Pancreas (tissue), 10 donors: ENCODE data around the gene TRPC4. TPM values are rescaled to one million over a fixed set of nuclear protein-coding genes. Genes with fewer than 3 reads are reported as not detected.

Experiments used
- ATAC-seq, 4 donors: fragments of 200-7000 bp; cut with Tn5 transposase; one replicate each; pipeline versions ENCODE4 v1.8.0 to v1.9.1; 2020; ENCODE audit warnings: mild to moderate bottlenecking in 4 of 4, moderate library complexity in 4 of 4
- DNase-seq, 6 donors: peaks; one replicate each; pipeline ENCODE4 v3.0.0-alpha.2; 2020
- FAIRE-seq: peaks from 2 replicates; lab custom pipeline; 2012; peaks lifted over from hg19 to GRCh38; lab: Jason Lieb, UNC
- H3K27ac ChIP-seq, 4 donors: fragments of 200-600 bp; sonication (generic); 1 replicate in 3 of 4; 2 replicates in 1 of 4; pipeline versions ENCODE4 v1.5.0 to v1.8.0; 2020
- H3K27me3 ChIP-seq, 4 donors: fragments of 200-600 bp; one replicate each; pipeline ENCODE4 v1.8.0; 2021
- H3K36me3 ChIP-seq, 3 donors: fragments of 200-600 bp; sonication (generic) in 1 of 3; one replicate each; pipeline versions ENCODE4 v1.5.0 to v1.8.0; 2020 to 2021
- H3K4me1 ChIP-seq, 3 donors: fragments of 200-600 bp; one replicate each; pipeline ENCODE4 v1.8.0; 2021
- H3K4me3 ChIP-seq, 4 donors: fragments of 200-600 bp; sonication (generic) in 2 of 4; one replicate each; pipeline versions ENCODE4 v1.5.0 to v1.8.0; 2020 to 2021
- H3K9me3 ChIP-seq, 4 donors: fragments of 200-600 bp; one replicate each; pipeline ENCODE4 v1.8.0; 2021
- WGBS, 2 donors: extraction: QIAGEN DNeasy Blood & Tissue Kit; methylation state at CpG; one replicate each; pipeline ENCODE4 v1.1.7; 2013; 5-methylcytosine and 5-hydroxymethylcytosine counted together
- intact Hi-C, 3 donors: fragments of 100-400 bp; cut with DNase I; formaldehyde crosslinking; loops; one replicate each; pipeline versions ENCODE4 v1.11.1 to v1.14.2; 2022
- polyA plus RNA-seq, 2 donors: library from polyadenylated mRNA; stranded (reverse); fragments of 200-250 nt; gene quantifications; one replicate each; pipeline ENCODE4 v1.2.3, GENCODE V29; 2013
- total RNA-seq, 6 donors: library from RNA; stranded (reverse); fragmentation: NEBNext Ultra II Directional in 4 of 6; extraction: Animal tissue kit (Norgen Biotek cat#: 25700) in 4 of 6; gene quantifications; one replicate each; pipeline versions ENCODE4 v1.2.1 to v1.2.4, GENCODE V29; 2021 to 2023
- TF ChIP-seq, protein P1 (sequence below), 4 donors: fragments of 200-600 bp; sonication (generic) in 3 of 4; IDR thresholded peaks; one replicate each; pipeline versions ENCODE4 v1.5.0 to v1.8.0; 2021; ENCODE audit warnings: antibody characterized with exemption in 4 of 4
- donor health status: healthy with polysubstance abuse.
- donor health status: DM: no; HTN: no; CAD: no; lungs with moderate emphysema.
- donor health status: DM: no; HTN: no; CAD: no.
- donor health status: control.
- donor health status: control.
- donor health status: Bipolar disorder and iron deficiency.
- donor health status: DM: yes; HTN: yes; CAD: no.
- donor health status: DM: no; HTN: no; CAD: no.
- donor health status: DM: no; HTN: no; CAD: no.
- donor health status: DM: yes; HTN: yes; CAD: no.

The TRPC4 gene
- total and polyA plus RNA-seq, 8 donors = 0.32 to 1.7 (median 0.62) TPM

DNA sequence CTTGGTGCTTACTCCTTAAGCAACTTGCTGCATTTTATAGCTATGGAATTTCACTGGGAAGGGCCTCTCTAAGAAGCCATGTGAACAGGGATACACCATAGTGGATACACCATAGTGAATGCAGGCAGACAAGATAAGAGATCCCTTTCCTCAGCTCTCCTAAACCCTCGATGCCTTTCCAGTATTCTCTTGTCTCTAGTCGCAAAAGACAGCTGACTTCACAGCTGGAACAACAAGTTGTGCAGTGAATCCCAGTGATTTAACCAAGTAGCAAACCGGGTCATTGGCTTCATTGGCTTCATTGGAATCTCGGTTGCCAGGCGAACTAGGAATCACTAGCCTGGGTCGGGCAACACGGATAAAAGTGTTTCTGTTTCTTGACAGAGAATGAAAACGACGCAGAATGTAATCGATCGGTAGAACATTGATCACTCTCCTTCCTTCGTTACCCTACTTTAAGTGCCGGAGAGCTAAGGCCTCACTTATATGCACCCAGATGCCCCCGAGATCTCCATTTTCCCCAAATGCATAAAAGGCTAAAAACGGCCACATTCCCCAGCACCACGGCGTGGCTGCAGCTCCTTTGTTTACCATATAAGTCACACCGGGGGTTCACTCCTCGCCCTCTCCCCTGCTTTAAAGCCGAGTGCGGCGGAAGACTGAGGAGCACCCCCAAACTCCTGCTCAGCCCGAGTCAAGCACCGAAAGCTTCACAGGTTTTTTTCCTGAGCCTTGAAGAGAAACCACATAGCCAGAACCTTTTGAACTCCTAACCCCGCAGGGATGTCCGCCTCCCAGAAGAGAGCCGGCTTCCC is 674 bp downstream of the TRPC4 start:
- no peak for FAIRE-seq

DNA sequence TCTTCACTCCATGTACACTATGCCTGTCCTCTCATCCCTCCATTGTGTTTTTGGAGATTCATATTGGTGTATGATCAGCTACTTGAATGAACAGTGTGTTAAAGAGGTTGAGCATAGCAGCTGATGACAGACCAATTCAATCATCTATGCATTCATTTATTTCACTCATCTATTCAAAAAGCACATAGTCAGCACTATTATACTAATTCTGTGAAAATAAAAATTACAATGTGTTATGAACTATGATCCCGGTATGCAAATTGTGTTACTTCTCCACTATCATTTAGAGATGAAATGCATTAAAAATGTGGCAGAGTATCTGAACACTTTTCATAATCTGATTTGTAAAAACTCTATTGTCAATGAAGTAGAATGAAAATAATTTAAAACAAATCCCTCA is 5.9 kb downstream of the TRPC4 start:
- H3K27ac ChIP-seq = no peak overlapping the region
- WGBS, 2 donors = 93 to 94% methylated on average over 1 of the region's 1 CpG
- TF ChIP-seq, protein P1, sequence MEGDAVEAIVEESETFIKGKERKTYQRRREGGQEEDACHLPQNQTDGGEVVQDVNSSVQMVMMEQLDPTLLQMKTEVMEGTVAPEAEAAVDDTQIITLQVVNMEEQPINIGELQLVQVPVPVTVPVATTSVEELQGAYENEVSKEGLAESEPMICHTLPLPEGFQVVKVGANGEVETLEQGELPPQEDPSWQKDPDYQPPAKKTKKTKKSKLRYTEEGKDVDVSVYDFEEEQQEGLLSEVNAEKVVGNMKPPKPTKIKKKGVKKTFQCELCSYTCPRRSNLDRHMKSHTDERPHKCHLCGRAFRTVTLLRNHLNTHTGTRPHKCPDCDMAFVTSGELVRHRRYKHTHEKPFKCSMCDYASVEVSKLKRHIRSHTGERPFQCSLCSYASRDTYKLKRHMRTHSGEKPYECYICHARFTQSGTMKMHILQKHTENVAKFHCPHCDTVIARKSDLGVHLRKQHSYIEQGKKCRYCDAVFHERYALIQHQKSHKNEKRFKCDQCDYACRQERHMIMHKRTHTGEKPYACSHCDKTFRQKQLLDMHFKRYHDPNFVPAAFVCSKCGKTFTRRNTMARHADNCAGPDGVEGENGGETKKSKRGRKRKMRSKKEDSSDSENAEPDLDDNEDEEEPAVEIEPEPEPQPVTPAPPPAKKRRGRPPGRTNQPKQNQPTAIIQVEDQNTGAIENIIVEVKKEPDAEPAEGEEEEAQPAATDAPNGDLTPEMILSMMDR (IDR thresholded peaks at IDR 0.05) = no peak
- no peak for FAIRE-seq
- intact Hi-C loops = no loop called here
- H3K36me3 ChIP-seq = no peaks in the 10 kb centered on the region
- H3K9me3 ChIP-seq = no peaks in the 10 kb centered on the region
- no peak overlapping the region for H3K4me3 ChIP-seq
- no peak for ATAC-seq
- no peaks in the 10 kb centered on the region for H3K4me1 ChIP-seq
- H3K27me3 ChIP-seq = no peaks in the 10 kb centered on the region
- DNase-seq = no peak

More for the DNA sequence above, 674 bp downstream of the TRPC4 start:
- no peaks in the 10 kb centered on the region for H3K36me3 ChIP-seq
- 6 to 7% methylated on average over 27 of the region's 27 CpGs for WGBS, 2 donors
- peaks cover 0 to 6% (median 0%) of the 10 kb centered on the region in 4 donors for H3K27me3 ChIP-seq
- peak overlapping the region; percentile 15 to 50 (median 39) for H3K4me3 ChIP-seq
- no peaks in the 10 kb centered on the region for H3K9me3 ChIP-seq
- H3K4me1 ChIP-seq = no peaks in the 10 kb centered on the region
- ATAC-seq = peak; percentile 18 to 51 (median 34)
- TF ChIP-seq, protein P1 (IDR thresholded peaks at IDR 0.05) = no peak
- DNase-seq = no peak
- H3K27ac ChIP-seq = peak overlapping the region in 1 of 4 donors; percentile 28
- intact Hi-C loops = no loop called here

DNA sequence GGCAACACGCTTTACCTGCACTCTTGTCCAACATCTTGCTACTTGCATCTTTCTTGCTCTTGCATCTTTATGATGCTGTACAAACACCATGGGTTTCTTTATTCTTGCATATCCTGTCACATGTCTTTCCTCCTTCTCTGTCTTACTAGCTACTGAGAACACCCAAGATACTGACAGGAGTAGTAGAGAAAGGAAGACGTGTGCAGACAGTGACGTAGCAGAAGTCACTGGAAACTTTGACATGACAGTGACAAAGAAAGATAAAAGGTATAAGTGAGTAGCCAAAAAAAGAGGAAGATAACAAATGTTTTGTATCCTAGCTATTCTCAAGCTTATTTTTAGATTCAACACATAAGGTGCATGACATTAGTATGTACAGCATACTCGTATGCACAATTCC is 34.2 kb downstream of the TRPC4 start:
- DNase-seq (no peak), FAIRE-seq (no peak), ATAC-seq (no peak)
- Histone ChIP-seq H3K27ac (no peak overlapping the region), H3K4me1 (no peaks in the 10 kb centered on the region), H3K36me3 (no peaks in the 10 kb centered on the region), H3K27me3 (no peaks in the 10 kb centered on the region), H3K4me3 (no peak overlapping the region), H3K9me3 (no peaks in the 10 kb centered on the region)
- TF ChIP-seq, protein P1 (IDR thresholded peaks at IDR 0.05) = no peak
- intact Hi-C loops = no loop called here
- WGBS, 2 donors = 64 to 81% methylated on average over 4 of the region's 4 CpGs

DNA sequence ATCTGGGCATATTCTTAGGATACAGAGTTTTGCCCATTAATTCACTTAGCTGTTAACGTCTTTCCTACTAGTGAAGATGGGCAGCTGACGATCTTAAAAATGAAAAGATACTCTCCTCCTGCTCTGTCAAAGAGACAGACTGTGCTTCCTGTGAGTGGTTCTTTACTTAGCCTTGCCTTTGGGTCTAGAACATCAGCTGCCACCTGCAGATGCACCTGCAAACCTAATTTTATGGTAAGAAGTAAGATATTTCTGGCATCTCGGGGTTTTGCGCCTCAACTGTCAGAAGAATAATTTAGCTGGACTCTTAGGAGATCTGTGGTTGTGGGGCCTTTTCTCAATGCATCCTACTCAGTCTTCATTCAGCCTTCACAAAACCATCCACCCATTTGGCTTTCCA is 36.2 kb downstream of the TRPC4 start:
- H3K27me3 ChIP-seq = no peaks in the 10 kb centered on the region
- FAIRE-seq (no peak), DNase-seq (no peak), ATAC-seq (no peak)
- no peak overlapping the region for H3K27ac ChIP-seq
- no peaks in the 10 kb centered on the region for H3K9me3 ChIP-seq
- no peaks in the 10 kb centered on the region for H3K4me1 ChIP-seq
- no peaks in the 10 kb centered on the region for H3K36me3 ChIP-seq
- TF ChIP-seq, protein P1 (IDR thresholded peaks at IDR 0.05) = no peak
- WGBS, 2 donors = 57 to 63% methylated on average over 4 of the region's 4 CpGs
- intact Hi-C loops = no loop called here
- H3K4me3 ChIP-seq = no peak overlapping the region

DNA sequence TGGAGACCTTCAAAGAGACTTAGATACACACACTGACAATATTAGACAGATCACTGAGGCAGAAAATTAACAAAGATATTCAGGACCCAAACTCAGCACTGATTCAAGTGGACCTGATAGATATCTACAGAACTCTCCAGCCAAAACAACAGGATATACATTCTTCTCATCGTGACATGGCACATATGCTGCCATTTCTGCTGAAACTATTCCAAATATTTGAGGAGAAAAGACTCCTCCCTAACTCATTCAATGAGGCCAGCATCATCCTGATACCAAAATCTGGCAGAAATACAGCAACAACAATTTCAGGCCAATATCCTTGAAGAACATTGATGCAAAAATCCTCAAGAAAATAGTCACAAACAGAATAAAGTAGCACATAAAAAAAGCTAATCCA is 53.3 kb downstream of the TRPC4 start:
- H3K4me3 ChIP-seq = no peak overlapping the region
- intact Hi-C loops = no loop called here
- ATAC-seq (no peak), FAIRE-seq (no peak), DNase-seq (no peak)
- H3K27ac ChIP-seq = no peak overlapping the region
- H3K36me3 ChIP-seq = no peaks in the 10 kb centered on the region
- 50 to 55% methylated on average over 1 of the region's 1 CpG for WGBS, 2 donors
- TF ChIP-seq, protein P1 (IDR thresholded peaks at IDR 0.05) = no peak
- H3K4me1 ChIP-seq = no peaks in the 10 kb centered on the region
- H3K9me3 ChIP-seq = no peaks in the 10 kb centered on the region
- no peaks in the 10 kb centered on the region for H3K27me3 ChIP-seq
